Ammon's horn (tissue), 1 donor: ENCODE measurements around the gene GLS.
"Not testable (repeated sequence)": the region's sequence is repeated elsewhere in the genome, so short reads cannot be mapped to it uniquely, and the experiment has no call there.

Experiments
- DNase-seq: peaks from one replicate; pipeline ENCODE4 v3.0.0-alpha.2; 2016; ENCODE audit warnings: low spot score

GLS gene

GRCh38 chr2:190933361-190933760 is 52.7 kb downstream of the GLS start:
- DNase-seq, result no peak

GRCh38 chr2:190935054-190935453 is 54.4 kb downstream of the GLS start:
- no peak for DNase-seq

GRCh38 chr2:190938771-190939335 is 58.2 kb downstream of the GLS start:
- DNase-seq, result no peak

- DNase-seq, result no peak
Observed at GRCh38 chr2:190940454-190940853, 59.8 kb downstream of the GLS start.

GRCh38 chr2:190941571-190941970 is 61.0 kb downstream of the GLS start:
- no peak for DNase-seq

- no peak for DNase-seq
Observed at GRCh38 chr2:190942697-190943096, 62.1 kb downstream of the GLS start.

GRCh38 chr2:190943706-190944105 is 63.1 kb downstream of the GLS start:
- no peak for DNase-seq

- DNase-seq, result no peak
Observed at GRCh38 chr2:190947141-190947540, 66.5 kb downstream of the GLS start.

- no peak for DNase-seq
Observed at GRCh38 chr2:190947711-190948251, 67.2 kb downstream of the GLS start.

- no peak for DNase-seq
Observed at GRCh38 chr2:190948671-190949070, 68.0 kb downstream of the GLS start.

GRCh38 chr2:190950566-190950991 is 70.0 kb downstream of the GLS start:
- no peak for DNase-seq

- DNase-seq, result no peak
Observed at GRCh38 chr2:190953257-190953656, 72.6 kb downstream of the GLS start.

GRCh38 chr2:190959911-190960788 is 79.5 kb downstream of the GLS start:
- no peak for DNase-seq

- DNase-seq, result not testable (repeated sequence)
Observed at GRCh38 chr2:190961117-190961516, 80.5 kb downstream of the GLS start.

- no peak for DNase-seq
Observed at GRCh38 chr2:190961918-190962487, 81.4 kb downstream of the GLS start.

- no peak for DNase-seq
Observed at GRCh38 chr2:190963088-190963487, 82.5 kb downstream of the GLS start.

GRCh38 chr2:190964170-190964795 is 83.7 kb downstream of the GLS start:
- DNase-seq, result no peak

GRCh38 chr2:190965580-190966222 is 85.1 kb downstream of the GLS start:
- no peak for DNase-seq

- no peak for DNase-seq
Observed at GRCh38 chr2:190968522-190968921, 87.9 kb downstream of the GLS start.

GRCh38 chr2:190970160-190970559 is 89.5 kb downstream of the GLS start:
- no peak for DNase-seq

- DNase-seq, result peak; percentile 28
Observed at GRCh38 chr2:190970873-190971506, 90.4 kb downstream of the GLS start.
